ENCODE results near the gene ZNF580. TPM values are rescaled to one million over a fixed set of nuclear protein-coding genes. Genes with fewer than 3 reads are reported as not detected.

Gene ZNF580
- total and polyA plus RNA-seq, 10 of the 15 experiments (the other 5 are each of a cell fraction or from before 2014, with no cell fraction given) = 2.3 to 31.8 (median 10.0) TPM

GRCh38 chr19:55645512-55645881 lies 4.7 kb downstream of the ZNF580 start:
- in situ Hi-C loops (cut with MboI) = no loop called here
- no peaks in the 10 kb centered on the region for H3K27me3 ChIP-seq (replicated peaks in 1 of 2; ENCODE audit: control insufficient read depth in 2 of 2, insufficient read depth in 2 of 2, low read length in 1 of 2)
- ChIA-PET SMC1A (ENCODE audit: uncharacterized antibody, unreplicated experiment) (interaction anchor here (0.7 kb wide), 1 partner anchor 13 kb away, joined by 3 read pairs; no protein-coding TSS in a partner anchor), RAD21 (ENCODE audit: unreplicated experiment) (interaction anchor here (0.7 kb wide), 1 partner anchor 39 kb away, joined by 3 read pairs; no protein-coding TSS in a partner anchor), CTCF (interaction anchor here (0.6 to 4.6 kb wide), 5 partner anchors 8 to 179 kb away, joined by 3 to 52 read pairs (median 3); partner anchors contain the start of gene U2AF2), POLR2A (interaction anchor here (0.6 to 3.3 kb wide), 4 partner anchors 9 to 1184 kb away, joined by 3 to 20 read pairs (median 7); partner anchors contain the start of gene U2AF2)
- 31% methylated on average over 5 of the region's 5 CpGs for WGBS (ENCODE audit: insufficient coverage, insufficient replicate concordance, low lambda C conversion rate, missing lambda C conversion rate)
- peaks cover 64% of the 10 kb centered on the region for H3K79me2 ChIP-seq (ENCODE audit: control insufficient read depth, insufficient read depth, low read length)
- H4K20me1 ChIP-seq (ENCODE audit: control insufficient read depth, insufficient read depth) = no peaks in the 10 kb centered on the region
- no peaks in the 10 kb centered on the region for H3K9me3 ChIP-seq (replicated peaks; ENCODE audit: control insufficient read depth, insufficient read depth, low read length)
- peaks cover 25% of the 10 kb centered on the region for H3K4me1 ChIP-seq (ENCODE audit: control insufficient read depth, insufficient read depth, low read length)
- FAIRE-seq (no peak), DNase-seq (ENCODE audit: low read depth, low spot score) (no peak), ATAC-seq (no peak)
- peak overlapping the region; percentile 95; the same call in 1 of the 2 replicates for H3K4me3 ChIP-seq
- H3K27ac ChIP-seq (ENCODE audit: control insufficient read depth, insufficient read depth) = no peak overlapping the region
- intact Hi-C loops (cut with micrococcal nuclease; ENCODE audit: unreplicated experiment) = no loop called here
- no TSS peak for BruUV-seq (replicated peaks)
- TF ChIP-seq SUPT20H (IDR thresholded peaks at IDR 0.05; ENCODE audit: borderline replicate concordance, control insufficient read depth, low read depth, low read length) = no peak
- TF ChIP-seq ZZZ3 (IDR thresholded peaks at IDR 0.05; ENCODE audit: control insufficient read depth, insufficient read length, low read depth) = no peak
- peak overlapping the region; percentile 10; the same call in 1 of the 2 replicates for H3K9ac ChIP-seq (ENCODE audit: control insufficient read depth, insufficient read depth, low read length)
- H3K4me2 ChIP-seq (ENCODE audit: control insufficient read depth, insufficient read depth) = peak overlapping the region; percentile 91
- no peak overlapping the region for H2AFZ ChIP-seq (ENCODE audit: control insufficient read depth, low read depth, low read length)
- 0 out of 4 replicates have a peak, but pooled peaks cover 0 to 2% of the 10 kb centered on the region in 2 experiments for H3K36me3 ChIP-seq (ENCODE audit: control insufficient read depth in 2 of 2, insufficient read depth in 2 of 2, low read length in 1 of 2)

- peak overlapping the region; percentile 86 for H2AFZ ChIP-seq (ENCODE audit: control insufficient read depth, low read depth, low read length)
- POLR2A ChIA-PET = interaction anchor here (0.5 to 3.3 kb wide), 12 partner anchors 8 to 1550 kb away, joined by 3 to 28 read pairs (median 4); partner anchors contain the start of genes FIZ1, ZNF524, ZNF628 and ZNF784
- H3K27me3 ChIP-seq (replicated peaks in 1 of 2; ENCODE audit: control insufficient read depth in 2 of 2, insufficient read depth in 2 of 2, low read length in 1 of 2) = no peaks in the 10 kb centered on the region
- FAIRE-seq (no peak), ATAC-seq (peak; percentile 3; the same call in 2 of the 3 replicates), DNase-seq (ENCODE audit: low read depth, low spot score) (no peak)
- TF ChIP-seq RAD21 (IDR thresholded peaks at IDR 0.05; ENCODE audit: insufficient read depth, low read depth, low read length) = no peak
- no peak for TF ChIP-seq PBX3 (IDR thresholded peaks at IDR 0.05; ENCODE audit: insufficient replicate concordance, low read depth, low read length)
- no peak for TF ChIP-seq RUNX3 (IDR thresholded peaks at IDR 0.05; ENCODE audit: low read length)
- peak; percentile 37; the same call in 1 of the 2 replicates for TF ChIP-seq CREB1 (IDR thresholded peaks at IDR 0.05; ENCODE audit: low read depth)
- no peak for TF ChIP-seq SP1 (IDR thresholded peaks at IDR 0.05; ENCODE audit: low read depth, low read length)
- no peak for TF ChIP-seq BHLHE40 (IDR thresholded peaks at IDR 0.05; ENCODE audit: borderline replicate concordance in 1 of 2, low read depth in 2 of 2, low read length in 1 of 2)
- no peak for TF ChIP-seq NR2C1 (IDR thresholded peaks at IDR 0.05)
- TF ChIP-seq CHD1 (IDR thresholded peaks at IDR 0.05; ENCODE audit: low read depth, low read length) = no peak
- peaks cover 0 to 2% of the 10 kb centered on the region in 2 experiments; a peak in 2 of 4 replicates for H3K36me3 ChIP-seq (ENCODE audit: control insufficient read depth in 2 of 2, insufficient read depth in 2 of 2, low read length in 1 of 2)
- RAD21 ChIA-PET (ENCODE audit: unreplicated experiment) = interaction anchor here (0.9 to 4.4 kb wide), 7 partner anchors 11 to 668 kb away, joined by 3 to 36 read pairs (median 5); partner anchors contain the start of genes ZNF628 and ZSCAN5A
- in situ Hi-C loops (cut with MboI) (no loop called here), intact Hi-C loops (cut with micrococcal nuclease; ENCODE audit: unreplicated experiment) (no loop called here)
- SMC1A ChIA-PET (ENCODE audit: uncharacterized antibody, unreplicated experiment) = interaction anchor here (1.0 to 2.0 kb wide), 5 partner anchors 10 to 48 kb away, joined by 3 to 24 read pairs (median 3); partner anchors contain the start of gene FIZ1
- H3K79me2 ChIP-seq (ENCODE audit: control insufficient read depth, insufficient read depth, low read length) = peaks cover 55% of the 10 kb centered on the region
- peak overlapping the region; percentile 55 for H3K4me2 ChIP-seq (ENCODE audit: control insufficient read depth, insufficient read depth)
- peak overlapping the region; percentile 91 for H3K9ac ChIP-seq (ENCODE audit: control insufficient read depth, insufficient read depth, low read length)
- CTCF ChIA-PET = interaction anchor here (0.6 to 4.8 kb wide), 9 partner anchors 9 to 741 kb away, joined by 3 to 52 read pairs (median 6); no protein-coding TSS in a partner anchor
- 40% methylated on average over 14 of the region's 14 CpGs for WGBS (ENCODE audit: insufficient coverage, insufficient replicate concordance, low lambda C conversion rate, missing lambda C conversion rate)
- H3K4me3 ChIP-seq = peak overlapping the region; percentile 99
- H4K20me1 ChIP-seq (ENCODE audit: control insufficient read depth, insufficient read depth) = no peaks in the 10 kb centered on the region
- BruUV-seq (replicated peaks) = no TSS peak
- H3K27ac ChIP-seq (ENCODE audit: control insufficient read depth, insufficient read depth) = peak overlapping the region; percentile 90
- H3K4me1 ChIP-seq (ENCODE audit: control insufficient read depth, insufficient read depth, low read length) = peaks cover 25% of the 10 kb centered on the region
- H3K9me3 ChIP-seq (replicated peaks; ENCODE audit: control insufficient read depth, insufficient read depth, low read length) = no peaks in the 10 kb centered on the region
These were observed 6.3 kb downstream of the ZNF580 start for GRCh38 chr19:55646889-55647731.
